ENCODE results near the gene GGT6.
"Not testable (repeated sequence)": the region's sequence is repeated elsewhere in the genome, so short reads cannot be mapped to it uniquely, and the experiment has no call there.

Gene GGT6

DNA sequence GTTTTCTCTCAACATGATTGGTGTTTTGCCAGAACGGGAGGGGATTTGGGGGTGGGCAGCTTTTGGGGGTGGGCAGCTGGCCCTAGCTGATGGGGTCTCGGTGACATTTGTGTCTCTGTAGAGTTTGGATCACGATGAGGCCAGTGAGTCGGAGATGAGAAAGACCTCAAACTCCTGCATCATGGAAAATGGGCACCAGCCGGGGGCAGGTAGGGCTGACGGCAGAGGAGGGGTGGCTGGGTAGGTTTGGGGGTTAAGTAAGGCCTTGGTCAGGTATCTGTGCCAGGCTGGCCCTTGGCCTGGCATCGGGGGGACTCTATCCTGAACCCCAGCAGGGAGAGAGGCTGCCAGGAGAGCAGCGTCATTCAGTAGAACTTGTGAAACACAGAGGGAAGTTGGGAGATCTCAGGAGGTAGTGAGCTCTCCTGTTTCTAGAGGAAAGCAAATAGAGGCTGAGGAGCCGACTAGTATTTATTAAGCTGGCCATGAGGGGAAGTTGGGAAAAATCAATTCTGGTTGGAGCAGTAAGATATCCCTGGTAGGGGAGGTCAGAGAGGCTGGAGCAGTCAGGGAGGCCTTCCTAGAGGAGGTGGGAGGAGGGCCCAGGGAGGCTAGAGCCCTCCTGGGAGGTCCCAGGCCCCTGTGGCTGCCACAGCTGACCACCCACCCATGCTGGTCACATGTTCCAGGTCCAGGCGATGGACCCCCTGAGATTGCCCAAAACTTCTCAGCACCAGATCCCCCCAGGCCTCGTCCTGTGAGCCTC is 32.0 kb upstream of the GGT6 start:
- TF ChIP-seq, protein P1, sequence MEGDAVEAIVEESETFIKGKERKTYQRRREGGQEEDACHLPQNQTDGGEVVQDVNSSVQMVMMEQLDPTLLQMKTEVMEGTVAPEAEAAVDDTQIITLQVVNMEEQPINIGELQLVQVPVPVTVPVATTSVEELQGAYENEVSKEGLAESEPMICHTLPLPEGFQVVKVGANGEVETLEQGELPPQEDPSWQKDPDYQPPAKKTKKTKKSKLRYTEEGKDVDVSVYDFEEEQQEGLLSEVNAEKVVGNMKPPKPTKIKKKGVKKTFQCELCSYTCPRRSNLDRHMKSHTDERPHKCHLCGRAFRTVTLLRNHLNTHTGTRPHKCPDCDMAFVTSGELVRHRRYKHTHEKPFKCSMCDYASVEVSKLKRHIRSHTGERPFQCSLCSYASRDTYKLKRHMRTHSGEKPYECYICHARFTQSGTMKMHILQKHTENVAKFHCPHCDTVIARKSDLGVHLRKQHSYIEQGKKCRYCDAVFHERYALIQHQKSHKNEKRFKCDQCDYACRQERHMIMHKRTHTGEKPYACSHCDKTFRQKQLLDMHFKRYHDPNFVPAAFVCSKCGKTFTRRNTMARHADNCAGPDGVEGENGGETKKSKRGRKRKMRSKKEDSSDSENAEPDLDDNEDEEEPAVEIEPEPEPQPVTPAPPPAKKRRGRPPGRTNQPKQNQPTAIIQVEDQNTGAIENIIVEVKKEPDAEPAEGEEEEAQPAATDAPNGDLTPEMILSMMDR (IDR thresholded peaks at IDR 0.05; ENCODE audit: low read depth, low read length, missing control alignments): no peak
- DNase-seq (ENCODE audit: low read depth): no peak
- H3K4me3 ChIP-seq (ENCODE audit: low read depth, low read length): no peak overlapping the region
- in situ Hi-C loops (cut with HindIII; ENCODE audit: low sequenced_read_pairs): no loop called here

- TF ChIP-seq, protein P1 (IDR thresholded peaks at IDR 0.05; ENCODE audit: low read depth, low read length, missing control alignments): no peak
- H3K4me3 ChIP-seq (ENCODE audit: low read depth, low read length): no peak overlapping the region
- in situ Hi-C loops (cut with HindIII; ENCODE audit: low sequenced_read_pairs): no loop called here
- no peak for DNase-seq (ENCODE audit: low read depth)
Measured at GRCh38 chr17:4591529-4591928, 31.2 kb upstream of the GGT6 start.

DNA sequence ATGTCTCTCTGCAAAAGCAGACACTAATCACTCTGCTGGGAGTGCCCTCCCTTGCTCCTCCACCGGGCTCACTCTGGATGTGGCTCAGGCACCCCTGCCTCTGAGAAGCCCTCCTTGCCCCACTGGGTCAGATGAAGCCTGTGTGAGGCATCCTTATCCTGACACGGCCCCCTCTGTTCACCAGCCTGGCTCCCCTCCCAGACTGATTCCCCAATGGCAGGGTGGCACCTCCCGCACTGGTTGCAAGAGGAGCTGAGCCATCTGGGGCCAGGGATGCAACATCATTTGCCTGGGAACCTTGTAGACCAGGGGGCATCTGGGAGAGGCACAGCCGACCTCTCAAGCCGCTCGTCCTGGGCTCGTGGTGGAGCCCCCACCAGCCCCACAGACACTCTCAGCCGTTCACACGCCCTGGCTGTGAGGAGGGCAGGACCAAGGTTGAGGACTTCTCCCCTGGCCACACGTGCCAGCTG is 30.6 kb upstream of the GGT6 start:
- TF ChIP-seq, protein P1 (IDR thresholded peaks at IDR 0.05; ENCODE audit: low read depth, low read length, missing control alignments): no peak
- in situ Hi-C loops (cut with HindIII; ENCODE audit: low sequenced_read_pairs): no loop called here
- no peak overlapping the region for H3K4me3 ChIP-seq (ENCODE audit: low read depth, low read length)
- no peak for DNase-seq (ENCODE audit: low read depth)

DNA sequence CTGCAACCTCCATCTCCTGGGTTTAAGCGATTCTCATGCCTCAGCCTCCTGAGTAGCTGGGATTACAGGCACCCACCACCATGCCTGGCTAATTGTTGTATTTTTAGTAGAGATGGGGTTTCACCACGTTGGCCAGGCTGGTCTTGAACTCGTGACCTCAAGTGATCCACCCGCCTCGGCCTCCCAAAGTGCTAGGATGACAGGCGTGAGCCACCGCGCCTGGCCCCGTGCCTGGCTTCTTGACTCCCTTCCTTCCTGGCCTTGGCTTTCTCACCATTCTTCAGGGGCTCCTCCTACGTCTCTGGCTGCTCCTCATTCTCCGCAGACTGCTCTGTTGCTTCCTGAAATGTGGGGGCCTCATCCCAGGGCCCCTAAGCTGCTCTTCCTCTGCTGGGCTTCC is 29.7 kb upstream of the GGT6 start:
- in situ Hi-C loops (cut with HindIII; ENCODE audit: low sequenced_read_pairs); H3K4me3 ChIP-seq (ENCODE audit: low read depth, low read length); DNase-seq (ENCODE audit: low read depth): not testable (repeated sequence)

DNA sequence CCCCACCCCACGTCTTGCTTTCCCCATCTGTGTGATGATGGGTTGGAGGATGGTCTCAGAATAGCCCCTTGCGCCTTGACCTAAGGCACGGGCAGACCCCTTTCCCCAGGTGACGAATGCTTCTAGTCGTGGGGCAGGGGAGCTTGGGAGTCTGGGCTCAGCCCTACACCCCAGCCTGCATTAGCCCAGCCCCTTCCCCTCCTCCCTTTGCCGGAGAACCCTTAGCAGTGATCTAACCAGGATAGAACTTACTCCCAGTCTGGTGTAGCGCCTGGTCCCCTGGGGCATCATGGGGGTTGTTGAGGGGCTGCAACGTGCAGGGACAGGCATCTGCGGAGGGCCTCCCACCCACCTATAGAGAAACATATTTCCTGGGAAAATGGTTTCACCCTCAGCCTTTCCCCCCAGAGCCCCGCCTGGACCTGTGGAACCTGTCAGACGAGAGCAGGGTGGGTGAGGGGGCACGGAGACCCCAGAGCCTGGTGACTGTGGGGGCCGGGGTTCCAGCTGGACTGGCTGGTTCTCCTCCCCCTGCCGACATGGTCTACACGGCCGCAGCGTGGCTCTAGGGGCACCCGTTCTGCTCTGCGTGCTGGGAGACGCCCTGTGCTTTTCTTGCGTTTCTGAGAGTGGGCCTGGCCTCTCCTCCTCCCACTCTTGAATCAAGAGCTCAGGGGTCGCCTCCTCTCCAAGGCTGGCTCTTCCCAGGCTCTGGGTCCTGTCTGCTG is 28.7 kb upstream of the GGT6 start:
- in situ Hi-C loops (cut with HindIII; ENCODE audit: low sequenced_read_pairs): no loop called here
- TF ChIP-seq, protein P1 (IDR thresholded peaks at IDR 0.05; ENCODE audit: low read depth, low read length, missing control alignments): no peak

GRCh38 chr17:4588391-4588790 is 28.0 kb upstream of the GGT6 start:
- TF ChIP-seq, protein P1 (IDR thresholded peaks at IDR 0.05; ENCODE audit: low read depth, low read length, missing control alignments): no peak
- no peak for DNase-seq (ENCODE audit: low read depth)
- in situ Hi-C loops (cut with HindIII; ENCODE audit: low sequenced_read_pairs): no loop called here
- H3K4me3 ChIP-seq (ENCODE audit: low read depth, low read length): no peak overlapping the region

More for the DNA sequence above, 28.7 kb upstream of the GGT6 start:
- no peak overlapping the region for H3K4me3 ChIP-seq (ENCODE audit: low read depth, low read length)
- DNase-seq (ENCODE audit: low read depth): no peak

DNA sequence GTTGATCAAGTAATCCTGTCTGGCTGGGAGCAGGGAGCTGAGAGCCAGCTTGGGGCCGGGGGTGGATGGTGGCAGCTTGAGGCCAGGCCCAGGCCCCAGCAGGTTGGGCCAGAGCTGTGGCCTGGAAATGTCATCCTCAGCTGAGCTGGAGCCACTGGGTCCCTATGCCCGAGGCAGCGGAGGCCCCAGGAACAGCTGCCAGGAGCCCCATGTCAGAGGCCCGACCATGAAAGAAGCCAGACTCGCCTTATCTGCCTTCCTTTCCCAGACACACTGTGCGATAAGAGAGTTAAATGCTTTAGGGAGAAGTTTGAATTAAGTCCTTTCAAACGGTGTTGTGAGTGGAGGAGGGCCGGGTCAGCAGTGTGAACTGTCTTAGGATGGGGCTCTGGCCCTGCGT is 27.4 kb upstream of the GGT6 start:
- in situ Hi-C loops (cut with HindIII; ENCODE audit: low sequenced_read_pairs): no loop called here
- DNase-seq (ENCODE audit: low read depth): no peak
- no peak overlapping the region for H3K4me3 ChIP-seq (ENCODE audit: low read depth, low read length)
- TF ChIP-seq, protein P1 (IDR thresholded peaks at IDR 0.05; ENCODE audit: low read depth, low read length, missing control alignments): no peak
